Heart left ventricle (tissue), 13 donors: Measurements from ENCODE around the gene FRMPD4.

Experiments used
- POLR2A ChIP-seq, 2 donors: fragments of 450-650 bp; IDR thresholded peaks; one replicate each; pipeline ENCODE4 v1.6.1; 2017; ENCODE audit warnings: antibody characterized with exemption in 2 of 2, mild to moderate bottlenecking in 2 of 2, moderate library complexity in 2 of 2
- TF ChIP-seq, protein P1 (sequence below), 12 donors: fragments of 200-600 bp; sonication (generic) in 4 of 12; IDR thresholded peaks; one replicate each; pipeline versions ENCODE4 v1.5.0 to v1.8.0; 2018 to 2022; ENCODE audit warnings: antibody characterized with exemption in 12 of 12, mild to moderate bottlenecking in 5 of 12
- donor health status: ischemic (EF 13 %, LVEDD 7.1; RV severe dilation, severe dysfunction).
- donor health status: DM: no; HTN: yes; CAD: no.
- donor health status: DM: no; HTN: no; CAD: no.
- donor health status: ischemic (EF 25% LVEDD 6.9; RV normal size, moderate dysfunction).
- donor health status: ischemic (EF 25% LVEDD 5.7; RV mildly dilated, moderate dysfunction).
- donor health status: ischemic (EF 35%, LVEDD 5.7; RV mildly dilated, moderate dysfunction).
- donor health status: nonischemic (EF 11% LVEDD 7.7; RV severe dilation, severe dysfunction).
- donor health status: DM: yes; HTN: yes; CAD: no.
- donor health status: PGD.
- donor health status: ischemic (EF 29% LVEDD 5.4; RV normal size, mild dysfunction).
- donor health status: nonischemic (EF 23%, LVEDD 6.1; RV moderate dilation, normal function).

DNA sequence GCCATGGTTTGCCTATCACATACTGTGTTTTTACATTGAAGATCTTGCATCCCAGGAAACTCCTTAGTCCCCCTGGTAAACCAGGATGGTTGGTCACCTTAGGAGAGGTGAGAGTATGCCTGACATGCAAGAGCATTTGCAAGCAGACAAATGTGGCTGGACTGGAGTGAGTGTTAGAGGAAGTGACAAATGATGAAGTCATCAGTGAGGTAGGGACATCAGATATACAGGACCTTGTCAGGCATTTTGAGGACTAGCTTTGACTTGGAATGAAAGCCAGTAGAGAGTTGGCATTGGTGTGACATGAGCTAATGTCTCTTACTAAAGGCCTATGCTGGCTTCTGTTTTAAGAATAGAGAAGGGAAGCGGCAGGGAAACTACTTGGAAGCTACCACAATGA, 124.9 kb downstream of the FRMPD4 start:
- TF ChIP-seq, protein P1, sequence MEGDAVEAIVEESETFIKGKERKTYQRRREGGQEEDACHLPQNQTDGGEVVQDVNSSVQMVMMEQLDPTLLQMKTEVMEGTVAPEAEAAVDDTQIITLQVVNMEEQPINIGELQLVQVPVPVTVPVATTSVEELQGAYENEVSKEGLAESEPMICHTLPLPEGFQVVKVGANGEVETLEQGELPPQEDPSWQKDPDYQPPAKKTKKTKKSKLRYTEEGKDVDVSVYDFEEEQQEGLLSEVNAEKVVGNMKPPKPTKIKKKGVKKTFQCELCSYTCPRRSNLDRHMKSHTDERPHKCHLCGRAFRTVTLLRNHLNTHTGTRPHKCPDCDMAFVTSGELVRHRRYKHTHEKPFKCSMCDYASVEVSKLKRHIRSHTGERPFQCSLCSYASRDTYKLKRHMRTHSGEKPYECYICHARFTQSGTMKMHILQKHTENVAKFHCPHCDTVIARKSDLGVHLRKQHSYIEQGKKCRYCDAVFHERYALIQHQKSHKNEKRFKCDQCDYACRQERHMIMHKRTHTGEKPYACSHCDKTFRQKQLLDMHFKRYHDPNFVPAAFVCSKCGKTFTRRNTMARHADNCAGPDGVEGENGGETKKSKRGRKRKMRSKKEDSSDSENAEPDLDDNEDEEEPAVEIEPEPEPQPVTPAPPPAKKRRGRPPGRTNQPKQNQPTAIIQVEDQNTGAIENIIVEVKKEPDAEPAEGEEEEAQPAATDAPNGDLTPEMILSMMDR (IDR thresholded peaks at IDR 0.05), result no peak
- no peak for TF ChIP-seq POLR2A (IDR thresholded peaks at IDR 0.05)
